ENCODE data around the gene FYB1.

GRCh38 chr5:39249564-39250274 lies 30.4 kb upstream of the FYB1 start:
- TF ChIP-seq EZH2 (IDR thresholded peaks at IDR 0.05; ENCODE audit: low read depth, unreplicated experiment) (no peak), CTCF (conservative IDR thresholded peaks at IDR 0.05; ENCODE audit: low read depth in 2 of 2) (no peak), EZH2phosphoT487 (IDR thresholded peaks at IDR 0.05; ENCODE audit: unreplicated experiment) (no peak), NANOG (IDR thresholded peaks at IDR 0.05; ENCODE audit: borderline replicate concordance) (no peak), POLR2AphosphoS5 (IDR thresholded peaks at IDR 0.05; ENCODE audit: low read depth) (no peak), CREB1 (CRISPR knock-in tag; IDR thresholded peaks at IDR 0.05; ENCODE audit: low read depth) (no peak), JUNB (IDR thresholded peaks at IDR 0.05; ENCODE audit: unreplicated experiment) (no peak), ETS1 (IDR thresholded peaks at IDR 0.05) (no peak), ZNF331 (CRISPR knock-in tag; IDR thresholded peaks at IDR 0.05; ENCODE audit: low read depth) (no peak), STAT1 (IDR thresholded peaks at IDR 0.05; ENCODE audit: unreplicated experiment) (no peak), ZNF114 (CRISPR knock-in tag; IDR thresholded peaks at IDR 0.05) (no peak)
- TF ChIP-seq, protein P1, sequence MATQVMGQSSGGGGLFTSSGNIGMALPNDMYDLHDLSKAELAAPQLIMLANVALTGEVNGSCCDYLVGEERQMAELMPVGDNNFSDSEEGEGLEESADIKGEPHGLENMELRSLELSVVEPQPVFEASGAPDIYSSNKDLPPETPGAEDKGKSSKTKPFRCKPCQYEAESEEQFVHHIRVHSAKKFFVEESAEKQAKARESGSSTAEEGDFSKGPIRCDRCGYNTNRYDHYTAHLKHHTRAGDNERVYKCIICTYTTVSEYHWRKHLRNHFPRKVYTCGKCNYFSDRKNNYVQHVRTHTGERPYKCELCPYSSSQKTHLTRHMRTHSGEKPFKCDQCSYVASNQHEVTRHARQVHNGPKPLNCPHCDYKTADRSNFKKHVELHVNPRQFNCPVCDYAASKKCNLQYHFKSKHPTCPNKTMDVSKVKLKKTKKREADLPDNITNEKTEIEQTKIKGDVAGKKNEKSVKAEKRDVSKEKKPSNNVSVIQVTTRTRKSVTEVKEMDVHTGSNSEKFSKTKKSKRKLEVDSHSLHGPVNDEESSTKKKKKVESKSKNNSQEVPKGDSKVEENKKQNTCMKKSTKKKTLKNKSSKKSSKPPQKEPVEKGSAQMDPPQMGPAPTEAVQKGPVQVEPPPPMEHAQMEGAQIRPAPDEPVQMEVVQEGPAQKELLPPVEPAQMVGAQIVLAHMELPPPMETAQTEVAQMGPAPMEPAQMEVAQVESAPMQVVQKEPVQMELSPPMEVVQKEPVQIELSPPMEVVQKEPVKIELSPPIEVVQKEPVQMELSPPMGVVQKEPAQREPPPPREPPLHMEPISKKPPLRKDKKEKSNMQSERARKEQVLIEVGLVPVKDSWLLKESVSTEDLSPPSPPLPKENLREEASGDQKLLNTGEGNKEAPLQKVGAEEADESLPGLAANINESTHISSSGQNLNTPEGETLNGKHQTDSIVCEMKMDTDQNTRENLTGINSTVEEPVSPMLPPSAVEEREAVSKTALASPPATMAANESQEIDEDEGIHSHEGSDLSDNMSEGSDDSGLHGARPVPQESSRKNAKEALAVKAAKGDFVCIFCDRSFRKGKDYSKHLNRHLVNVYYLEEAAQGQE (IDR thresholded peaks at IDR 0.05; ENCODE audit: unreplicated experiment), result no peak
- TF ChIP-seq, protein P2, sequence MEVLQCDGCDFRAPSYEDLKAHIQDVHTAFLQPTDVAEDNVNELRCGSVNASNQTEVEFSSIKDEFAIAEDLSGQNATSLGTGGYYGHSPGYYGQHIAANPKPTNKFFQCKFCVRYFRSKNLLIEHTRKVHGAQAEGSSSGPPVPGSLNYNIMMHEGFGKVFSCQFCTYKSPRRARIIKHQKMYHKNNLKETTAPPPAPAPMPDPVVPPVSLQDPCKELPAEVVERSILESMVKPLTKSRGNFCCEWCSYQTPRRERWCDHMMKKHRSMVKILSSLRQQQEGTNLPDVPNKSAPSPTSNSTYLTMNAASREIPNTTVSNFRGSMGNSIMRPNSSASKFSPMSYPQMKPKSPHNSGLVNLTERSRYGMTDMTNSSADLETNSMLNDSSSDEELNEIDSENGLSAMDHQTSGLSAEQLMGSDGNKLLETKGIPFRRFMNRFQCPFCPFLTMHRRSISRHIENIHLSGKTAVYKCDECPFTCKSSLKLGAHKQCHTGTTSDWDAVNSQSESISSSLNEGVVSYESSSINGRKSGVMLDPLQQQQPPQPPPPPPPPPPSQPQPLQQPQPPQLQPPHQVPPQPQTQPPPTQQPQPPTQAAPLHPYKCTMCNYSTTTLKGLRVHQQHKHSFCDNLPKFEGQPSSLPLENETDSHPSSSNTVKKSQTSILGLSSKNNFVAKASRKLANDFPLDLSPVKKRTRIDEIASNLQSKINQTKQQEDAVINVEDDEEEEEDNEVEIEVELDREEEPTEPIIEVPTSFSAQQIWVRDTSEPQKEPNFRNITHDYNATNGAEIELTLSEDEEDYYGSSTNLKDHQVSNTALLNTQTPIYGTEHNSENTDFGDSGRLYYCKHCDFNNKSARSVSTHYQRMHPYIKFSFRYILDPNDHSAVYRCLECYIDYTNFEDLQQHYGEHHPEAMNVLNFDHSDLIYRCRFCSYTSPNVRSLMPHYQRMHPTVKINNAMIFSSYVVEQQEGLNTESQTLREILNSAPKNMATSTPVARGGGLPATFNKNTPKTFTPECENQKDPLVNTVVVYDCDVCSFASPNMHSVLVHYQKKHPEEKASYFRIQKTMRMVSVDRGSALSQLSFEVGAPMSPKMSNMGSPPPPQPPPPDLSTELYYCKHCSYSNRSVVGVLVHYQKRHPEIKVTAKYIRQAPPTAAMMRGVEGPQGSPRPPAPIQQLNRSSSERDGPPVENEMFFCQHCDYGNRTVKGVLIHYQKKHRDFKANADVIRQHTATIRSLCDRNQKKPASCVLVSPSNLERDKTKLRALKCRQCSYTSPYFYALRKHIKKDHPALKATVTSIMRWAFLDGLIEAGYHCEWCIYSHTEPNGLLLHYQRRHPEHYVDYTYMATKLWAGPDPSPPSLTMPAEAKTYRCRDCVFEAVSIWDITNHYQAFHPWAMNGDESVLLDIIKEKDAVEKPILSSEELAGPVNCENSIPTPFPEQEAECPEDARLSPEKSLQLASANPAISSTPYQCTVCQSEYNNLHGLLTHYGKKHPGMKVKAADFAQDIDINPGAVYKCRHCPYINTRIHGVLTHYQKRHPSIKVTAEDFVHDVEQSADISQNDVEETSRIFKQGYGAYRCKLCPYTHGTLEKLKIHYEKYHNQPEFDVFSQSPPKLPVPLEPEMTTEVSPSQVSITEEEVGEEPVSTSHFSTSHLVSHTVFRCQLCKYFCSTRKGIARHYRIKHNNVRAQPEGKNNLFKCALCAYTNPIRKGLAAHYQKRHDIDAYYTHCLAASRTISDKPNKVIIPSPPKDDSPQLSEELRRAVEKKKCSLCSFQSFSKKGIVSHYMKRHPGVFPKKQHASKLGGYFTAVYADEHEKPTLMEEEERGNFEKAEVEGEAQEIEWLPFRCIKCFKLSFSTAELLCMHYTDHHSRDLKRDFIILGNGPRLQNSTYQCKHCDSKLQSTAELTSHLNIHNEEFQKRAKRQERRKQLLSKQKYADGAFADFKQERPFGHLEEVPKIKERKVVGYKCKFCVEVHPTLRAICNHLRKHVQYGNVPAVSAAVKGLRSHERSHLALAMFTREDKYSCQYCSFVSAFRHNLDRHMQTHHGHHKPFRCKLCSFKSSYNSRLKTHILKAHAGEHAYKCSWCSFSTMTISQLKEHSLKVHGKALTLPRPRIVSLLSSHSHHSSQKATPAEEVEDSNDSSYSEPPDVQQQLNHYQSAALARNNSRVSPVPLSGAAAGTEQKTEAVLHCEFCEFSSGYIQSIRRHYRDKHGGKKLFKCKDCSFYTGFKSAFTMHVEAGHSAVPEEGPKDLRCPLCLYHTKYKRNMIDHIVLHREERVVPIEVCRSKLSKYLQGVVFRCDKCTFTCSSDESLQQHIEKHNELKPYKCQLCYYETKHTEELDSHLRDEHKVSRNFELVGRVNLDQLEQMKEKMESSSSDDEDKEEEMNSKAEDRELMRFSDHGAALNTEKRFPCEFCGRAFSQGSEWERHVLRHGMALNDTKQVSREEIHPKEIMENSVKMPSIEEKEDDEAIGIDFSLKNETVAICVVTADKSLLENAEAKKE (CRISPR knock-in tag; IDR thresholded peaks at IDR 0.05), result no peak

All from GM23338 (cell line).